ENCODE measurements around the gene KCTD15.

The KCTD15 gene

GRCh38 chr19:33796164-33796875 is at the start of gene KCTD15:
TSS of gene KCTD15 (plus strand) at chr19:33796870. CDS start at chr19:33800455, 3,585 bp downstream.
- FAIRE-seq (no peak), DNase-seq (ENCODE audit: low spot score) (peak; percentile 60)

GRCh38 chr19:33747273-33747672 is 49.4 kb upstream of the KCTD15 start:
- FAIRE-seq, result no peak
- DNase-seq (ENCODE audit: low spot score), result no peak

DNA sequence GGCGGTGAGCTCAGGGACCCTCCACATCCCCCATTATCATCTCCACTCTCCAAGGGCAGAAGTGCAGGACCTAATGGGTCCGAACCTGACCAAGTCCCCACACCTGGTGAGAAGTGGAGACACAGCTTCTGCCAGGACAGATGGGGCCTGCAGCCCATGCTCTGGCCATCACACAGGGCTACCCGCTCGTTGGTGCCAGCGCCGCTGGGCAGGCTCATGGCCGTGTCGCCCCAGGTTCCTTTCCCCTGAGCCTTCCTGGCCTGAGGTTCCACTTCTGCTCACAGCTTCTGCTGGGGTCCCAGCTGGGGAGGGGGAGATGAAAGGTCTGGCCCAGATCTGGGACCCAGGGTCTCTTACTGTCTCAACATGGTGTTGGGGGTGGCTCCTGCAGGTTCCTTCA is 48.4 kb upstream of the KCTD15 start:
- DNase-seq (ENCODE audit: low spot score) (no peak), FAIRE-seq (no peak)

- FAIRE-seq (no peak), DNase-seq (ENCODE audit: low spot score) (no peak)
Measured at GRCh38 chr19:33749016-33749415, 47.7 kb upstream of the KCTD15 start.

DNA sequence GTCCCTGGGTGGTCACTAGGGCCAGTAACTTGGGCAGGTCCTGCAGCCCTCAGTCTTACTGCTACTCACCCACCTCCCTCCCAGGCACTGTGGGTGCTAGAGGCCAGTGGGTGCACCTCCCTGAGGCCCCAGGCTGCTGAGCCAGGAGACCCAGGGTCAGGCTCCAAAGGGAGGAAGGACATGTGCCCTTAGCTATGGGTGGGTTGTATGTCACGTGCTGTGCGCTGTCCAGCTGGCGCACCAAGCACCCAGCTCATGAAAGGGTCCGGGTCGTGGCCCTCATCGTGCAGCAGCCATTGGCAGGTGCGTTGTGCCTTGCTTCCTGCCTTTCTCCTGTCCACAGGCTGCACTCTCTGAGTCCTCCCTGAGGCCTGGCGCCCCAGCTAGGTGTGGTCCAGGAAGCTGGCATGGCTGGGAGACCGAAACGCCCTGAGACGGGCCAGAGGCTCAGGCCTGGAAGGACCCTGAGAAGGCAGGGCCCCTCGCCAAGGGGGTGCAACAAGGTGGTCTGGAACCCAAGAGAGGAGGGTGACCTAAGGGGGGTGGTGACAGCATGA is 47.0 kb upstream of the KCTD15 start:
- FAIRE-seq (no peak), DNase-seq (ENCODE audit: low spot score) (no peak)

GRCh38 chr19:33750587-33751435 is 45.9 kb upstream of the KCTD15 start:
- DNase-seq (ENCODE audit: low spot score) (no peak), FAIRE-seq (no peak)

DNA sequence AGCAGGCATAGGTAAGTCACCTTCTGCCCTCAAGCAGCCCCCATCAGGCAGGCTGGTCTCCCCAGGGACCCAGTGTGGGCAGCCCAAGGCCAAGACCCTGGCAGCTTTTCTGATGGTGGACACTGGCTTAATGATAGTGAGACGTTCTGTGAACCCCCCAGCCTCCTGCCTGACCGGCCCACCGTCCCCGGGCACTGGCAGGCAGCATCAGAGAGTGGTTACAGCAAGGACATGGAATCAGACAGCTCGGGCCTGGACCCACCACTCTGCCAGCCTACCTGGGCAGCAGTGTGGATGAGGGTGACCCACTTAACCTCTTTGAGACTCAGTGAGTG is 45.3 kb upstream of the KCTD15 start:
- FAIRE-seq (no peak), DNase-seq (ENCODE audit: low spot score) (no peak)

DNA sequence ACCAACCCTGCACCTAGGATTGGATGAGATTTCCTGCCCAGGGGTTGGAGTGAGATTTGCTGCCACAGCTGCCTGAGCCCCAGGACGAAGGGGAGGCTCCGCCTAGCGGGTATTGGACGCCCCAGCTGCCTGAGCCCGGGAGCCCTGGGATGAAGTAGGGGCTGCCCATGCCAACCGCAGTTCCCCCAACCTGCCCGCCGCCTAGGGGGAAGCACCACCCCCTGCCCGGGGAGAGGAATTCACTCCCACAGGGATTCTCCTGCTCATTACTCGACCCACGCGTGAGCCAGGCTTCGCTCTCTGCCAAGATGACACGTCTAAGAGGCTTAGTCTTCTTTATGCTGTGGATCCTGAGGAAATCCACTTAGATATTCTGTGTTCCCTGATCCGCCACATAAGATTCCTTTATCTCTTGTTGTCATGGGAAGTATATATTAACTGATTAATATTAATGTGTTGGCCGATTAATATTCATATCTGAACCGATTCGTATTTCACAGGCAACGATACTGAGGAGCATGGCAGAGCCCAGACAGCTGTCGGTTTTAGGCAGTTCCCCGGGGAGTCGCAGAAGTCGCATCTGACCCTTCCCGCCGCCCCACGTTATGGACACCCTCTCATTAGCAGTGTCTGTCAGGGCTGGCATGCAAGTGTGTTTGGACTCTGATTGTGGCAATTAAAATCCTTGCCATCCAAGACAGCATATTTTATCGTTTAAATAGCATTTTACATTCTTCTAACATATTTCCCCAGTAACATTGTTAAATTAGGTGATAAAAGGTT is 44.5 kb upstream of the KCTD15 start:
- DNase-seq (ENCODE audit: low spot score) (no peak), FAIRE-seq (no peak)

DNA sequence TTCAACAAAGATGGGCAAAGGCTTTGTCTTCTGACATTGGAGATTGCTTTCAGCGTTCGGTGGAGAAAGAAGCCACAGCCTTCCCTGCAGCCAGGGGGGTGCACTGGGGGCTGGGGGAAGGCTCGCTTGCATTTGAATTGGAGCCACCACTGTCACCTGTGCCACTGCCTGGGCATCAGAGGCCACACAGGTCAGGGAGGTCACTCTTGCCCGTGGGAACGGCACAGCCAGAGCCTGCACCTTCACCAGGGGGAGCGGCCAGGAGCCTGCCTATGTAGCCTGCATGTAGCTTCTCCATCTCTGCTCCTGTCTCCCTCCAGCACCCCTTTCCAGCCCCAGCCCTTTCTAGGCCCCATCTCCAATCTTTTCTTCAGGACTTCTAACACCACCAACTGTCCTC is 43.7 kb upstream of the KCTD15 start:
- FAIRE-seq (no peak), DNase-seq (ENCODE audit: low spot score) (no peak)

GRCh38 chr19:33754361-33754760 is 42.3 kb upstream of the KCTD15 start:
- no peak for DNase-seq (ENCODE audit: low spot score)
- no peak for FAIRE-seq

DNA sequence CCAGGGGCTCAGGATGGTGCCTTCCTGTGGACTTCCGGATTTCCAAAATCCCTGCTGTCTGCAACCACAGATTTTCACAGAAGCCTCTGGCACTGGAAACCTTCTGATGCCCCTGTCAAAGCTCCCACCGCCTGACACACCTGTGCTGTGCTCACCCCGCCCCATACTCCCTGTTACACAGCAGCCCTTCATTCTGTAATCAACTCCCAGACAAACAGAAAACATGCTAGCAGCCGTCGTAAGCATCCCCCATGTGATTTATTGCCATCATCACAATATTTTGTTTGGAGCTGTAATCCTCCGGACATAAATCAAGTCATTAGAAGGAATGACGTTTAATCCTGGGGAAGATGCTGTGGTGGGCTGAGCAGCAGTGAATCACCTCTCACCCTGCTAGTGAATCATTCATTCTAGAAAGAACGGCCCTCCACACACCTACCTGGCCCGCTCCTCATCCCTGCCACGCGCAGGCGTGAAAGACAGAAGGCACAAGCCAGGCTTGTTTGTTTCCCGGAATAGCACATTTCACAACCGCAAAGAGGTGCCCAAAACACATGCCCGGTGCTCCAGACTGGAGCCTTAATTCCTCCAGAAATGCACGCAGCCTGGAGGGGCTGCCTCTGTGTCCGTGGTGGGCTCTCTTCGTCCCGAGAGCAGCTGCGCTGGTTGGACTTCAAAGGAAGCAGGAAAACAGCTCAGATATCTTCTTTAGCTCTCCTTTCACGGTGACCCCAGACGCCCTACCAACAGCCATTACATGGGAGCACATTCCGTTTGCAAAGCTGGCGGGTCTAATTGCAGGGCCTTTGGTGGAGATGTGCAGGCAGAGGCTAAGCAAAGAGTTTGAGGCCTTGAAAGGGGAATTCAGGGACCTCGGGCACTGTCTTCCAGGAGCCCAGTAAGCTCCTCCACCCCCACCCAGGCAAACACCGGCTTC is 41.3 kb upstream of the KCTD15 start:
- DNase-seq (ENCODE audit: low spot score), result no peak
- FAIRE-seq, result no peak

GRCh38 chr19:33756177-33756576 is 40.5 kb upstream of the KCTD15 start:
- DNase-seq (ENCODE audit: low spot score) (no peak), FAIRE-seq (no peak)

GRCh38 chr19:33758541-33759013 is 38.1 kb upstream of the KCTD15 start:
- FAIRE-seq, result no peak

DNA sequence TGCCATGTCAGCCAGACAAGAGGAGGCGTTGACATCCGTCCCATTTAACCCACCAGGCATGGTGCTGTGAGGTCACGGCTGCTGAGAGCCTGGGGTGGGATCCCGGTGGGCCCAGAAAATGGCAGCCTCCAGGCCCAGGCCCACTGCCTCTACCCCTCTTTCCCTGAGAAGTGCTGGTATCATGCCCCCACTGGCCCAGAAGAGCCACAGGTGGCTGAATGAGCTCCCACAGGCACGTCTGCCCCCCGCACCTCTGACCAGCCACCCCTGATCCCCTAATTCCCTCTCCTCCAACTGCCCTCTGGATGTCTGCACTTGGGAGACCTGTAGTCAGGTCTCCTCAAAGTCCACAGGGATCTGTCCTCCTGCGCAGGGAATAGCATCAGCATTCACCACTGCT is 37.3 kb upstream of the KCTD15 start:
- FAIRE-seq (no peak), DNase-seq (ENCODE audit: low spot score) (no peak)

More at GRCh38 chr19:33758541-33759013, 38.1 kb upstream of the KCTD15 start:
- peak; percentile 58 for DNase-seq (ENCODE audit: low spot score)

- FAIRE-seq (no peak), DNase-seq (ENCODE audit: low spot score) (no peak)
Measured at GRCh38 chr19:33763633-33764371, 32.9 kb upstream of the KCTD15 start.

GRCh38 chr19:33766623-33767022 is 30.0 kb upstream of the KCTD15 start:
- DNase-seq (ENCODE audit: low spot score) (no peak), FAIRE-seq (no peak)

- DNase-seq (ENCODE audit: low spot score), result peak; percentile 57
- FAIRE-seq, result no peak
Measured at GRCh38 chr19:33767898-33768413, 28.7 kb upstream of the KCTD15 start.

- no peak for FAIRE-seq
- no peak for DNase-seq (ENCODE audit: low spot score)
Measured at GRCh38 chr19:33769208-33769607, 27.5 kb upstream of the KCTD15 start.

DNA sequence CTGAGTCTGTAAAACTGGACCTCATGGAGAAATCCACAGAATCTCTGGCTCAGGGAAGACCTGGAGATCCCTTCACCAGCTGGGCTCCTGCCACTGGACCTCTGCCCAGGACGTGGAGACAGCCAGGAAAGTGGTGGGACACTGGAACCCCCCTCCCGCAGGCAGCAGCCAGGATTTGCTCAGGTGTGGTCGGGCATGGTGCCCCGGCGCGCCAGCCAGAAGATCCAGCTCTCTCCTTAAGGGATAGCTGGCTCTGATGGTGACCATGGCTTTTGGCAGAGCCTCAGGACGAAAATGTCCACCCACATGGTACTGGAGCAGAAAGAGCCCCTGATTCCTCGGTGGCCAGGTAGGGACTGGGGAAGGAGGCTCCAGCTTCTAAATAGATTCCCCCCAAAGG is 26.6 kb upstream of the KCTD15 start:
- DNase-seq (ENCODE audit: low spot score) (no peak), FAIRE-seq (no peak)
